Measurements from ENCODE around the gene FSTL5.

FSTL5 gene

GRCh38 chr4:161419822-161420221 is 744.0 kb downstream of the FSTL5 start:
- DNase-seq: no peak

- no peak for DNase-seq
Observed at GRCh38 chr4:161411901-161412300, 751.9 kb downstream of the FSTL5 start.

- DNase-seq: no peak
Observed at GRCh38 chr4:161404346-161405110, 759.3 kb downstream of the FSTL5 start.

GRCh38 chr4:161403781-161404180 is 760.0 kb downstream of the FSTL5 start:
- DNase-seq: no peak

- DNase-seq: no peak
Observed at GRCh38 chr4:161393602-161394001, 770.2 kb downstream of the FSTL5 start.

- no peak for DNase-seq
Observed at GRCh38 chr4:161382655-161383054, 781.1 kb downstream of the FSTL5 start.

- DNase-seq: no peak
Observed at GRCh38 chr4:161376275-161376674, 787.5 kb downstream of the FSTL5 start.

- no peak for DNase-seq
Observed at GRCh38 chr4:161364681-161365080, 799.1 kb downstream of the FSTL5 start.

- DNase-seq: no peak
Observed at GRCh38 chr4:161360982-161361381, 802.8 kb downstream of the FSTL5 start.

- no peak for DNase-seq
Observed at GRCh38 chr4:161359491-161359890, 804.3 kb downstream of the FSTL5 start.

- DNase-seq: no peak
Observed at GRCh38 chr4:161356351-161356750, 807.4 kb downstream of the FSTL5 start.

- DNase-seq: no peak
Observed at GRCh38 chr4:161350946-161351345, 812.9 kb downstream of the FSTL5 start.

- DNase-seq: no peak
Observed at GRCh38 chr4:161345741-161346140, 818.1 kb downstream of the FSTL5 start.

- no peak for DNase-seq
Observed at GRCh38 chr4:161343569-161343950, 820.2 kb downstream of the FSTL5 start.

- DNase-seq: no peak
Observed at GRCh38 chr4:161342881-161343568, 820.8 kb downstream of the FSTL5 start.

GRCh38 chr4:161336621-161337020 is 827.2 kb downstream of the FSTL5 start:
- DNase-seq: no peak

- DNase-seq: no peak
Observed at GRCh38 chr4:161336016-161336530, 827.7 kb downstream of the FSTL5 start.
